Upper lobe of left lung (tissue), 4 donors: ENCODE results near the gene NEO1.

Source experiments
- EP300 ChIP-seq, 4 donors: sonication (generic); formaldehyde crosslinking; IDR thresholded peaks; one replicate each; pipeline ENCODE4 v1.5.1; 2017; ENCODE audit warnings: antibody characterized with exemption in 4 of 4, control low read depth in 2 of 4
- TF ChIP-seq, protein P1 (sequence below), 6 experiments: fragments of 450-650 bp in 4 of 6; fragments of 200-600 bp in 2 of 6; sonication (generic) in 2 of 6; IDR thresholded peaks; one replicate each; pipeline ENCODE4 v1.5.1; 2016 to 2019; ENCODE audit warnings: antibody characterized with exemption in 6 of 6

DNA sequence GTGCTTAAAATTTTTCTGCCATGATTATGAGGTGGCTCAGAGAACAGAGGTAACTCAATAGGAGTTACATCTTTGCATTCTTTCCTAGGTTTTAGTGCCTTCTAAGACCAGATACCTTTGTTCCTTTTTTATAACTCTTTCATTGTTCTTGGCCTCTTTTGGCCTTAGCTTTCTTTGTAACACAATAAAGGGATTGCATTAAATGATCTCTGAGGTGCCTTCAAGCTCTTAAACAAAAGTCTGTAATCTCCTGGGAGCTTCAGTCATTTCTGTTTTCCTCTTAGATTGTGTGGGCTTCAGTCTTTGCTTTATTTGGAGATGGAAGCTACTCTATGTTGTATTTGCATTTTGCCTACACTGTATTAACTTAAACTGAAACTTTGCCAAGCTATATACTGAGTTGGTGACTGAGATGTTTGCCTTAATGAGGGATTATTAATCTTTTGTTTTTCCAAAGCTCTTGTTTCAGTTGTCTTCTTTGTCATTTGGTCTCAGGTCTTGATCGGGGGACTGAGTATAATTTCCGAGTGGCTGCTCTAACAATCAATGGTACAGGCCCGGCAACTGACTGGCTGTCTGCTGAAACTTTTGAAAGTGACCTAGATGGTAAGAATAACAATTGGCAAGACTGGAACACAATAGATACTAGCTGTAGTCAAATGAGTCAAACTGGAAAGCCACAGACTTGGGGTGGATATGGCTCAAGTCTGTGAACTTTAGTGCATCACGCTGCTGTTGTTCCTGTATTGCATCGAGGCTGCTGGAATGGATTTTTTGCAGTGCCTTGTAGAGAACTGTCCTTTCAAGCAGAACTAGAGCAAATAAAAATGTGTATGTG is 206.2 kb downstream of the NEO1 start:
- TF ChIP-seq EP300 (IDR thresholded peaks at IDR 0.05) = no peak
- TF ChIP-seq, protein P1, sequence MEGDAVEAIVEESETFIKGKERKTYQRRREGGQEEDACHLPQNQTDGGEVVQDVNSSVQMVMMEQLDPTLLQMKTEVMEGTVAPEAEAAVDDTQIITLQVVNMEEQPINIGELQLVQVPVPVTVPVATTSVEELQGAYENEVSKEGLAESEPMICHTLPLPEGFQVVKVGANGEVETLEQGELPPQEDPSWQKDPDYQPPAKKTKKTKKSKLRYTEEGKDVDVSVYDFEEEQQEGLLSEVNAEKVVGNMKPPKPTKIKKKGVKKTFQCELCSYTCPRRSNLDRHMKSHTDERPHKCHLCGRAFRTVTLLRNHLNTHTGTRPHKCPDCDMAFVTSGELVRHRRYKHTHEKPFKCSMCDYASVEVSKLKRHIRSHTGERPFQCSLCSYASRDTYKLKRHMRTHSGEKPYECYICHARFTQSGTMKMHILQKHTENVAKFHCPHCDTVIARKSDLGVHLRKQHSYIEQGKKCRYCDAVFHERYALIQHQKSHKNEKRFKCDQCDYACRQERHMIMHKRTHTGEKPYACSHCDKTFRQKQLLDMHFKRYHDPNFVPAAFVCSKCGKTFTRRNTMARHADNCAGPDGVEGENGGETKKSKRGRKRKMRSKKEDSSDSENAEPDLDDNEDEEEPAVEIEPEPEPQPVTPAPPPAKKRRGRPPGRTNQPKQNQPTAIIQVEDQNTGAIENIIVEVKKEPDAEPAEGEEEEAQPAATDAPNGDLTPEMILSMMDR (IDR thresholded peaks at IDR 0.05) = no peak
